Stomach smooth muscle (tissue), 2 donors: ENCODE data around the gene NUDT22.
A peak's percentile ranks its signal among the peaks of the same experiment; 100 is the strongest.

Source experiments
- H3K27ac ChIP-seq: one replicate; pipeline ENCODE4 v1.7.0; 2013; ENCODE audit warnings: mild to moderate bottlenecking, low read length, inconsistent platforms
- H3K27me3 ChIP-seq, 2 donors: one replicate each; pipeline ENCODE4 v1.7.0; 2013; ENCODE audit warnings: low read length in 2 of 2; ENCODE audit not compliant: insufficient read depth in 2 of 2, control insufficient read depth in 1 of 2
- H3K36me3 ChIP-seq, 2 donors: one replicate each; pipeline ENCODE4 v1.7.0; 2013; ENCODE audit warnings: low read length in 2 of 2; ENCODE audit not compliant: control insufficient read depth in 2 of 2, insufficient read depth in 2 of 2
- H3K4me1 ChIP-seq: one replicate; pipeline ENCODE4 v1.7.0; 2013; ENCODE audit warnings: low read length; ENCODE audit not compliant: control insufficient read depth, insufficient read depth
- H3K4me3 ChIP-seq, 2 donors: one replicate each; pipeline ENCODE4 v1.7.0; 2013; ENCODE audit warnings: low read length in 2 of 2
- H3K9ac ChIP-seq, 2 donors: one replicate each; pipeline ENCODE4 v1.7.0; 2013; ENCODE audit warnings: low read length in 2 of 2, mild to moderate bottlenecking in 1 of 2
- H3K9me3 ChIP-seq, 2 donors: one replicate each; pipeline ENCODE4 v1.7.0; 2013; ENCODE audit warnings: low read length in 2 of 2; ENCODE audit not compliant: control insufficient read depth in 2 of 2
- donor health status: healthy.
- donor health status: Pancreatic carcinoma.

Gene NUDT22

DNA sequence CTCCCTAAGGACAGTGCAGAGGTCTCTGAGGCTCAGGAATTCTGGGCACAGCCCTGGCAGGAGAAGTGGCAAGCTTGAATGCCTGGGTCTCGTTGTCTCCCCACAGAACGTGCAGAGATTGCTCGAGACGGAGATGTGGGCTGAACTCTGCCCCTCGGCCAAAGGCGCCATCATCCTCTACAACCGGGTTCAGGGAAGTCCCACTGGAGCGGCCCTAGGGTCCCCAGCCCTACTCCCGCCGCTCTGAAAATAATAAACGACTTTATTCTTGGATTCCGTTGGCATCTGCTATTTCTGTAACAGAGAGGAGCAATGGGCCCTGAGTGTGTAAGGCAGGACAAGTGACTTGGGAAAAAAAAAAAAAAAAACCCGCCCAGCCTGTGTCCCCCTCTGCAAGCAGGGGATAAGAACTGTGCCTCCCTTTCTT is 3.7 kb downstream of the NUDT22 start:
- H3K4me1 ChIP-seq = peaks cover 68% of the 10 kb centered on the region
- peak overlapping the region; percentile 80 to 94 for H3K9ac ChIP-seq
- peak overlapping the region; percentile 84 to 86 for H3K4me3 ChIP-seq
- H3K27me3 ChIP-seq = no peaks in the 10 kb centered on the region
- peak overlapping the region; percentile 91 for H3K27ac ChIP-seq
- H3K9me3 ChIP-seq = no peaks in the 10 kb centered on the region
- no peaks in the 10 kb centered on the region for H3K36me3 ChIP-seq

DNA sequence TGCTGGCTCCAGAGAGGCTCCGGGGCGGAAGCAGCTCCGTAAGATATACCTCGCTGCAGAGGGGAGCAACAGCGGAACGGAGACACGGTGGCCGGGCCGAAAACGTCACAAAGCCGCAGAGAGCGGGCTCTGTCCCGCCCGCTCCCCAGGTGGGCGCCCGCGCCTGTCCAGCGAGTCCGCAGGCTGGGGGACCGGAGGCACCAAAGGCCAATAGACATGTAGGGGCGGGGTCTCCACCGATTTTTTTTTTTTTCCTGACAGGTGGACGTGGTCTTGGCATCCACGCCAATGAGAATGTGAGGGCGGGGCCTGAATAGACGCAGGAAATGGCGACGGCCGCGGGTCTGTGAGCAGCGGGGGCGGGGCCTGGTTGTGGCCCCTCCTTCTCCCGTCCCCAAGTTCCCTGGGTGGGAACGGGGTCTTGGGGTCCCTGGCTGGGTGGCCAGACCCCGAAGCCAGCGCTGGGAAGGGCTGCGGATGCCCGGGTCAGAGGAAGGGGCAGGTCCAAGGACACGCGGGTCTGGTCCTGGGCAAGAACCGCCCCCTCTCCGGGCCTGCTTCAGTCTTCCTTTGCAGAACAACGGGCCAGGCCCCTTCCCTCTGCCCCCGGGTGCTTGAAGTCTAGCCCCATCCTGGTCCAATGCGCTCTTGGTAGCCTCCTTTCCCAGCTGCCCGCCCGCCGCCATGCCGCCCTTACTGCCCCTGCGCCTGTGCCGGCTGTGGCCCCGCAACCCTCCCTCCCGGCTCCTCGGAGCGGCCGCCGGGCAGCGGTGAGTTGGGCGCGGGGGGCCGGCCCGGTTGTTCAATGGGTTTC is 4.3 kb downstream of the NUDT22 start, which contains the start of gene DNAJC4:
Gene DNAJC4 (plus strand): TSS at position 378 of the 814 bp plus-strand sequence. CDS start 307 bp downstream, at position 685.
- H3K36me3 ChIP-seq = no peaks in the 10 kb centered on the region
- H3K27ac ChIP-seq = peak within 1 kb of the TSS; percentile 91
- H3K4me1 ChIP-seq = peaks cover 68% of the 10 kb centered on the region
- peak within 1 kb of the TSS; percentile 84 to 86 for H3K4me3 ChIP-seq
- no peaks in the 10 kb centered on the region for H3K9me3 ChIP-seq
- peak within 1 kb of the TSS; percentile 80 to 94 for H3K9ac ChIP-seq
- no peaks in the 10 kb centered on the region for H3K27me3 ChIP-seq

DNA sequence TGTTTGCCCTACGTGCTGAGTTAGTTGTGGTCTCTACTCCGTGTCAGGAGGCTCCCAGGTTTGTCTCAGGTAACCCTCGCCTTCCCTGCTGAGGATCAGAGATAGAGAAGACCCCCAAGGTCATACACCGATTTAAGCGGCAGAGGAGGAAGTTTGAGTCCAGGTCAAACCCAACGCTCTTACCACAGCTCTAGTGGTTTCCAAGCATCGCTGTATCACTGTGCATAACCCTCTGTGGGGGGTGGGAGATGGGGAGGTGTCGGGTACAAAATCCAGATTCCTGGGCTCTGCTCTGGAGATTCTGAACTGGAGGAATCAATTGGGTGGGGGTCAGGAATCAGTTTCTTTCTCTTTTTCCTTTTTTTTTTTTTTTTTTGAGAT is 4.9 kb downstream of the NUDT22 start:
- peaks cover 69% of the 10 kb centered on the region for H3K4me1 ChIP-seq
- no peaks in the 10 kb centered on the region for H3K36me3 ChIP-seq

DNA sequence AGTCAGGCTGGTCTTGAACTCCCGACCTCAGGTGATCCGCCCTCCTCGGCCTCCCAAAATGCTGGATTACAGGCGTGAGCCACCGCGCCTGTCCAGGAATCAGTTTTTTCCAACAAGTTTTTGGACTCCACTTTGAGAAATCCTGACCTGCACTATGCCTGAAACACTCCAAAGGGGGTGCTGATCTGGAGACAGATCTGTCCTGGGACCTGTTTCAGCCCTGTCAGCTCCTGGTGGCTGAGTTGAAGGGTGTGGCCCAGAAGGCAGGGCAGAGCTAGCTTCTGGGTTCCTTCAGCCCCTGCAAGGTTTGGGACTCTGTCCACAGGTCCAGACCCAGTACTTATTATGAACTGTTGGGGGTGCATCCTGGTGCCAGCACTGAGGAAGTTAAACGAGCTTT is 5.5 kb downstream of the NUDT22 start:
- H3K4me3 ChIP-seq = peak overlapping the region in 1 of 2 donors; percentile 3
- H3K27me3 ChIP-seq = no peaks in the 10 kb centered on the region
- H3K4me1 ChIP-seq = peaks cover 69% of the 10 kb centered on the region
- no peaks in the 10 kb centered on the region for H3K9me3 ChIP-seq
- H3K27ac ChIP-seq = no peak overlapping the region
- H3K36me3 ChIP-seq = no peaks in the 10 kb centered on the region
- no peak overlapping the region for H3K9ac ChIP-seq

More for the DNA sequence above, 4.9 kb downstream of the NUDT22 start:
- Histone ChIP-seq H3K9ac (peak overlapping the region; percentile 80 to 94), H3K4me3 (peak overlapping the region; percentile 84 to 86), H3K27ac (peak overlapping the region; percentile 91), H3K27me3 (no peaks in the 10 kb centered on the region), H3K9me3 (no peaks in the 10 kb centered on the region)

DNA sequence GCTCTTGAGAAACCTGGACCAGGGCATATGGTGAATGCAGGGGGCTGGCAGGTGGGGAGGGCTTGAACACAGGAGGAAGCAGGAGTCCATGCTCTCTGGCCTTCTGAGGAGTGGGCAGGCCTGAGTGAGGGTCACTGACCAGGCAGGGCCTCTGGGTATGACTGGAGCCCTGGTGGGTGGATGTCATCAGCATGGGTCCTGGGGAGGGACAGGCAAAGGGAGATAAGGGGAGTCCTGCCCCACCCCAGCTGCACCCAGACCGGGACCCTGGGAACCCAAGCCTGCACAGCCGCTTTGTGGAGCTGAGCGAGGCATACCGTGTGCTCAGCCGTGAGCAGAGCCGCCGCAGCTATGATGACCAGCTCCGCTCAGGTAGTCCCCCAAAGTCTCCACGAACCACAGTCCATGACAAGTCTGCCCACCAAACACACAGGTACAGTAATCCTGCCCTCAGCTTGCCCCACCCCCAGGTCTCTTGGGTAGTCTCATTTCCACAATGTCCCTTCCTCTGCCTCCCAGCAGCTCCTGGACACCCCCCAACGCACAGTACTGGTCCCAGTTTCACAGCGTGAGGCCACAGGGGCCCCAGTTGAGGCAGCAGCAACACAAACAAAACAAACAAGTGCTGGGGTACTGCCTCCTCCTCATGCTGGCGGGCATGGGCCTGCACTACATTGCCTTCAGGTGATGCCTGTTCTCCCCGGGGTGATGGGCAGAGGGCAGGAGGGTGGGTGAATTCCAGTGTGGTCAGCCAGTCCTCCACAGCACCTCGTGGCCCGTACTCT is 6.3 kb downstream of the NUDT22 start:
- Histone ChIP-seq H3K36me3 (peaks cover 0 to under 1% of the 10 kb centered on the region in 2 donors), H3K4me1 (peaks cover 61% of the 10 kb centered on the region), H3K9me3 (no peaks in the 10 kb centered on the region), H3K27ac (peak overlapping the region; percentile 18), H3K9ac (no peak overlapping the region), H3K27me3 (no peaks in the 10 kb centered on the region), H3K4me3 (no peak overlapping the region)

DNA sequence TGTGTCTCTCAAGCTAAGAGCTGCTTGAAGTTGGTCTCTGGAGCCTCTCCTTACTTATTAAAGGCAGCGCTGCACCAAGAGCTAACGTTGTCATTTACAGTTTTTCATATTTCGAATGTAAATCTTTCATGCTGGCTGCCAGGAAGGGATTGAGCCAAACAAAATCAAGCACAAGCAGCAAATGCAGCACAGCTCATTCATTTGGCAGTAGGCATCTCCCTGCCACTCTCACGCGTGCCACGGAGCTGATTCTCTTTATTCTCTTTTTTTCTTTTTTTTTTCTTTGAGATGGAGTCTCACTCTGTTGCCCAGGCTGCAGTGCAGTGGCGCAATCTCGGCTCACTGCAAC is 6.9 kb downstream of the NUDT22 start:
- Histone ChIP-seq H3K4me1 (peaks cover 58% of the 10 kb centered on the region), H3K4me3 (no peak overlapping the region)

DNA sequence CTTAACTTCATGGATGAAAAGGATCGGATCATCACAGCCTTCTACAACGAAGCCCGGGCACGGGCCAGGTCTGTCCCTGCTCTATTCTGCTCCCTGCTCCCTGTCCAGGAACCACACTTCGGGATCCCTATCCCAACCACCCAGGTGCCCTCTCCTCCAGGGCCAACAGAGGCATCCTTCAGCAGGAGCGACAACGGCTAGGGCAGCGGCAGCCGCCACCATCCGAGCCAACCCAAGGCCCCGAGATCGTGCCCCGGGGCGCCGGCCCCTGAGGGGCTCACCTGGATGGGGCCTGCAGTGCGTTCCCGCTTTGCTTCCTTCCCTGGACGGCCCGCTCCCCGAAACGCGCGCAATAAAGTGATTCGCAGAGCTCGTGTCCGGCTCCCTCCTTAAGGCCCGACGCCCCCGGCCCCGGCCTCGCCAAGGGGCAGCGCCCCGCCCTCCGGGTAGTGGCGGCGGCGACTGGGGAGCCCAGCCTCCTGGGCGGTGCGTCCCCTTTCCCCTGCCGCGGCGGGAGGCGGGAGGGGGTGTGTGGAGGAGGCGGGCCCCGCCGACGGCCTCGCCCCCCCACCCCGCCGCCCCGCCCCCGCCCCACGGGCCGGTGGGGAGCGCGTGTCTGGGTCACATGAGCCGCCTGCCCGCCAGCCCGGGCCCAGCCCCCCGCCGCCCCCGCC is 8.0 kb downstream of the NUDT22 start, which contains the start of gene VEGFB:
Gene VEGFB (plus strand): TSS at position 672 of the 674 bp plus-strand sequence. CDS start 250 bp downstream, outside the sequence.
- H3K9ac ChIP-seq = peak within 1 kb of the TSS; percentile 62 to 74
- H3K4me3 ChIP-seq = peak within 1 kb of the TSS; percentile 72 to 77
- H3K9me3 ChIP-seq = no peaks in the 10 kb centered on the region
- H3K36me3 ChIP-seq = peaks cover 8 to 10% of the 10 kb centered on the region in 2 donors
- peaks cover 58% of the 10 kb centered on the region for H3K4me1 ChIP-seq
- H3K27ac ChIP-seq = peak within 1 kb of the TSS; percentile 70
- H3K27me3 ChIP-seq = no peaks in the 10 kb centered on the region

More for the DNA sequence above, 6.9 kb downstream of the NUDT22 start:
- H3K27me3 ChIP-seq = no peaks in the 10 kb centered on the region
- no peaks in the 10 kb centered on the region for H3K9me3 ChIP-seq
- H3K27ac ChIP-seq = peak overlapping the region; percentile 18
- H3K36me3 ChIP-seq = peaks cover 6% of the 10 kb centered on the region in 2 donors
- no peak overlapping the region for H3K9ac ChIP-seq

DNA sequence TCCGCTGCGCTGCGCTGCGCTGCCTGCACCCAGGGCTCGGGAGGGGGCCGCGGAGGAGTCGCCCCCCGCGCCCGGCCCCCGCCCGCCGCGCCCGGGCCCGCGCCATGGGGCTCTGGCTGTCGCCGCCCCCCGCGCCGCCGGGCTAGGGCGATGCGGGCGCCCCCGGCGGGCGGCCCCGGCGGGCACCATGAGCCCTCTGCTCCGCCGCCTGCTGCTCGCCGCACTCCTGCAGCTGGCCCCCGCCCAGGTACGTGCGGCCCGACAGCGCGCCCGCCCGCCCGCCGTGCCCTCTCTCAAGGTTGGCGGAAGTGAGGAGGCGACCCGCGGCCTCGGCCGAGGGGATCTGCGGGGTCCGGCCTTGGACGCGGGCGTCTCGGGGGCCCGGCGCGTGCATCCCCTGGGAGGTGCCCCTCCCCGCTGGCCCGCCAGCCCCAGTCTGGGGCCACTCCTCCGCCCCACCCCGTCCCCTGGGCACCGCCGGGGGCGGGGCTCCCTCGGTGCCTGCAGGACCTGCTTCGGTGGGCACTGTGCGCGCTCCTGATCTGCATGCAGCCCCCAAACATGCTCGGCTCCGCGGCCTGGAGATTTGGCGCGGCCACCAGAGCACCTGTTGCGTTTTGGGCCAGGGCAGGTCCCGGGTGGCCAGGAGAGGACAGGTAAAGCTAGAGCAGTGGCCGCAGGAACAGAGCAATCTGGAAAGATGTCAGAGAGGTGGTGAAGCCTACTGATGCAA is 8.7 kb downstream of the NUDT22 start:
- Histone ChIP-seq H3K4me1 (peaks cover 52% of the 10 kb centered on the region), H3K9me3 (no peaks in the 10 kb centered on the region), H3K9ac (peak overlapping the region; percentile 53 to 64), H3K36me3 (peaks cover 8 to 10% of the 10 kb centered on the region in 2 donors), H3K4me3 (peak overlapping the region; percentile 72 to 77), H3K27me3 (no peaks in the 10 kb centered on the region), H3K27ac (peak overlapping the region; percentile 66)

DNA sequence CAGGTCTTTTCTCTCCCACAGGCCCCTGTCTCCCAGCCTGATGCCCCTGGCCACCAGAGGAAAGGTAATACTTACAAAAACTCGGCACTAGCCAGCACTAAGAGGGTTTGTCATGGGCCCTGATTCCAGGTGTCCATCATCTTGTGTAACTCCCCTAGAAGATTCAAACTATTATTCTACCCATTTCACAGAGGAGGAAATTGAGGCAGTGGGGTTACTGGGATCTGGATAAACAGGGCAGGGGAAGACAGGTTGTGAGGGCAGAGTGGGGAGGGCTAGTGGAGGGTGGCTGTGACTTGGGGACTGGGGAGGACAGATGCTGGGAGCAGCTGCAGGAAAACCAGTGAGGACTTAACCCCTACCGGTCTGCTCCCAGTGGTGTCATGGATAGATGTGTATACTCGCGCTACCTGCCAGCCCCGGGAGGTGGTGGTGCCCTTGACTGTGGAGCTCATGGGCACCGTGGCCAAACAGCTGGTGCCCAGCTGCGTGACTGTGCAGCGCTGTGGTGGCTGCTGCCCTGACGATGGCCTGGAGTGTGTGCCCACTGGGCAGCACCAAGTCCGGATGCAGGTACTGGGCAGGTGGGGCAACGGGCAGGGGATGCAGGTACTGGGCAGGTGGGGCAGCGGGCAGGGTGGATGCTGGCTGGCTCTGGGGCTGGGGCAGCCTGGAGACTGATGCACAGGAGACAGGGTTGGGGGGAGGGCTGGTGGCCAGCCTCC is 9.5 kb downstream of the NUDT22 start:
- Histone ChIP-seq H3K27ac (peak overlapping the region; percentile 66), H3K4me1 (peaks cover 56% of the 10 kb centered on the region)

More for the DNA sequence above, 9.5 kb downstream of the NUDT22 start:
- Histone ChIP-seq H3K36me3 (peaks cover 8 to 10% of the 10 kb centered on the region in 2 donors), H3K4me3 (peak overlapping the region; percentile 72 to 77), H3K9me3 (no peaks in the 10 kb centered on the region), H3K27me3 (no peaks in the 10 kb centered on the region), H3K9ac (peak overlapping the region in 1 of 2 donors; percentile 64)
